CD4-positive, alpha-beta T cell treated with Interleukin-10 for 1 hour (primary cell): ENCODE data around the gene SETD2.
"Not testable (repeated sequence)": the region's sequence is repeated elsewhere in the genome, so short reads cannot be mapped to it uniquely, and the experiment has no call there.

ENCODE experiments used
- DNase-seq: peaks from one replicate; pipeline ENCODE4 v3.0.0-alpha.2; 2020

The SETD2 gene

DNA sequence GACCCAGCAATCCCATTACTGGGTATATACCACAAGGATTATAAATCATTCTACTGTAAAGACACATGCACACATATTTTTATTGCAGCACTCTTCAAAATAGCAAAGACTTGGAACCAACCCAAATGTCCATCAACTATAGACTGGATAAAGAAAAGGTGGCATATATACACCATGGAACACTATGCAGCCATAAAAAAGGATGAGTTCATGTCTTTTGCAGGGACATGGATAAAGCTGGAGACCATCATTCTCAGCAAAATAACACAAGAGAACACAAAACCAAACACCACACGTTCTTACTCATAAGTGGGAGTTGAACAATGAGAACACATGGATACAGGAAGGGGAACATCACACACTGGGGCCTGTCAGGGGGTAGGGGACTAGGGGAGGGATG, 137.5 kb downstream of the SETD2 start:
- not testable (repeated sequence) for DNase-seq

DNA sequence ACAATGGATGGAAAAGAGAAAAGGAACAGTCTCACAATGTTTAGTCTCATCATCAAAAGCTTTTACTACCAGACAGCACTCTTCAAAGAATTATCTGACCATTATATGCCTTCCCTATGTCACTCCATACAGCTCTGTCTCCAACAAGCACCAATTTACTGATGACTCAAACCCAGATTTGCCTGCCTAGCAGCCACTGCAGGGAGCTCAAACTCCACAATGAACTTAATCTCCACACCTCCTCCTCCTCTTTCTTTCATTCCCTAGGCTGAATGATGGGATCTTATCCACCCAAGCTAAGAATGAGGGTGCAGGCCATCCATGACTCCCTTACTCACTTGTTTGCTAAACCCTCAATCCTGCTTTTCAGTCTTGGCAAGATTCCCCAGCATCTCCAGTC, 139.0 kb downstream of the SETD2 start:
- DNase-seq: no peak

DNA sequence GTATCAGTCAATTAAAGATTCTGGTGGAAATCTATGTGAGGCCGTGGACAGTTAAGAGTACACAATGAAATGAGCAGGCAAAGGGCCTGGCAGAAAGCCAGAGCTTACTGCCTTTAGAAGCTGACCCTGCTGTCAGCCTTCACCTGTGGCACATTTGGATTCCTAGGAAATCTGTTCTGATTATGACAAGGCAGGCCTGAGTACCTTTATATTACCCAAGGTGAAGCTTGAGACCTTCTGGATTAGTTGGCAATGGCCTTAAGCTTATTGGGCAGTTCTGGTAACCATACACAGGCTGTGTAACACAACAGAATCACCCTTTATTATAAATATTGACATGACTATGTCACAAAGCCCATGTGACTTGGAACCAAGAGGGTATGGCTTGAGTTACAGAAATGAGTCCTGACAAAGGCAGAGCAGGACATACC, 141.3 kb downstream of the SETD2 start:
- no peak for DNase-seq

DNA sequence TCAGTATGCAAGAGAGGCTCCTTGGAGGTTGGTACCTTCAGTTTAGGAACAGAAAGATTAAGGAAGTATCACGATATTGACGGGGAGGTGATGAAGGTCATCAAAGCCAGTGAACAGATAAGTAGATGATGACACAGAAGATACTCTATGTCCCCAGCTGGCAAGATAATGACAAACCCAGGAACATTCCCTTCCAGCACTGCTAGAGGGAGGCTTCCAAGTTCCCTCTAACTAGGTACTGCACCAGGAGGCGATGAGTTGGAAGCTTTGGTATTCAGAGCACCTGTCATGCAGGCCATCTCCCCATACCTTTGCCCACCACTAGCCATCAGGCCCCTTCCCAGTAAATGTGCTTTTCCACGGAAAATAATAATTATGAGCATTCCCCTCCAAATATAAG, 143.6 kb downstream of the SETD2 start:
- DNase-seq: no peak

DNA sequence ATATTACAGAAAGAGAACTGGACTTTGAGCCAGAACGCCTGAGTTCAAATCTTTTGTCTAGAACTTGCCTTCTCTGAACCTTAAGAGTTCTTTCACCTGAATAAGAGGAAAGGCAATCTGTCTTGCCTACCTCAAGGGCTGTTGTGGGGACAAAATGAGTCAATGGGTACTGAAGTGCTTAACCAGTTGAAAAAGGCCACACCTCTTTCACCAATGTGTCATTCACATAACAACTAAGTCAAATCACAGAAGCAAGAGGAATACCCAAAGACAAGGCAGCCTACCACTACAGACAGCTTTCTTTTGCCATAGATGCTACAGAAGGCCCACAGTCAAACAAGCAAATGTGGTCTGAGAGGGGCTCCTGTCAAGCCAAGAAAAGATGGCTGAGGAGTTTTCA, 144.7 kb downstream of the SETD2 start:
- DNase-seq: no peak

DNA sequence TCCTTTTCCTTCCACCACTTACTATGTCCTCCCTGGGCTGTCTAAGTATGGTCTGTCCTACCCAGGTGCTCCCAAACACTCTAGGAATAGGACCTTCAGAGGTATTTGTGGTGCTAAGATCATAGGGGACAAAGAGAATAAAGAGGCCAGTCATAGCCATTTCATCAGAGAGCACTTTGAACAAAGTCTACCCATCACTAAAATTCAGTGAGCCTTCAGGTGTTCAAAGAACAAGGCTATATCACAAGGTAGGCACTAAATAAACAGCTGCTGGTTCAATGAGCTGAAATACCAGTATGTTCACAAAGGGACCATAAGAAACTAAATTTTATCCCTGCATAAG, 145.7 kb downstream of the SETD2 start:
- no peak for DNase-seq

DNA sequence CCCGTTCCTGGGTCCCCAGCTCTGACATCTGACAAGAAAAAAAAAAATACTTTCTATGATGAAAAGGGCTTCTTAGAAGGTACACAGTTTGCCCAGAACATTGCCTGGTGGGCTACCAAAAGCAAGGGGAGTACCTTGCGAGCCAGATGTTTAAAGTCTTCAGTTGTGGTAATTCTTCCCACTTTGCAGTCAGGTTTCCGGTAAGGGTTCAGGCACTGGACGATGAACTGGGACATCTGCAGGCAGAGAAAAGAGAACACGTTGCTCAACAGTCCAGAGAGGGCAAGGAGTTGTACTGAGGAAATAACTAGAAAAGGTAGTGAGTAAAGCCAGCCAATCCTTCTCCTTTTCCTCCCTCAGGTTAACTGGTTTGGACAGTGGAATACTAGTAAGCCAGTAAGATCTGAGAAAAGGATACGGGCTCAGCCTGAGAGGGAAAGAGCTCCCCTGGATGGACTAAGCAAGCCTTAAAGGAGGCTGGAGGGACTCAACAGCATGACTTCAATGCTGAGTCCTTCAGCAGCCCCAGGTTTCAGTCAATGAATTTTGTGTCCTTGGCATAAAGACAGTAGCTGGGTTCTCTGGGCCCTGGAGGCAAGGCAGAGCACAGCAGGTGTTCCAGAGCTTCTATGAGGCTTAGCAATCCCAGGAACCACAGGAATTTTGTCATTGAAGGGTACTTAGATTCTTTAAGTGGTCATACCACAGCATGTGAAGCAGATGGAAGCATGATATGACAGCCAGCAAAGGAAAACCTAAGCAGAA, 146.2 kb downstream of the SETD2 start:
- DNase-seq: no peak

DNA sequence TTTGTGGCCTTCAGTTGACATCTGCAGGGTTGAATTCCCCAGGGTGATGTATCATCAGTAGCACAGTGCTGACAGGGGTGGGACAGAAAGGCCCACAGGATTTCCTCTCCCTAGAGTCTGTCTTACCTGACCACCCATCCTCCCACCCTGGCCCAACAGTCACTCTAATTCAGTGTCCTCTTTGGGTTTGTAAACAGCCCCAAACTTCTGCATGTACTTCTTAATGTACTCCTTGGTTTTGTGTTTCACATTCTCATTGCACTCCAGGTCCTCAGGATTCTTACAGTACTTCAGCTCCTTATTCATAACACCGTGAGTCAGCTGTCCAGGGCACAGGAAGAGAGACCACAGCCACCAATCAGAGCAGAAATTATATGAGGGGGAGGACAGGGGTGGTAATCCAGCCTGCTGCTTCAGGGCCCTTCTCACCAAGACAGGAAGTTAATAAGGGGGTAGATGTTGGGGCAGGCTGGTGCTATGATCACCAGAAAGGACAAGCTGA, 146.9 kb downstream of the SETD2 start:
- peak; percentile 33 for DNase-seq

DNA sequence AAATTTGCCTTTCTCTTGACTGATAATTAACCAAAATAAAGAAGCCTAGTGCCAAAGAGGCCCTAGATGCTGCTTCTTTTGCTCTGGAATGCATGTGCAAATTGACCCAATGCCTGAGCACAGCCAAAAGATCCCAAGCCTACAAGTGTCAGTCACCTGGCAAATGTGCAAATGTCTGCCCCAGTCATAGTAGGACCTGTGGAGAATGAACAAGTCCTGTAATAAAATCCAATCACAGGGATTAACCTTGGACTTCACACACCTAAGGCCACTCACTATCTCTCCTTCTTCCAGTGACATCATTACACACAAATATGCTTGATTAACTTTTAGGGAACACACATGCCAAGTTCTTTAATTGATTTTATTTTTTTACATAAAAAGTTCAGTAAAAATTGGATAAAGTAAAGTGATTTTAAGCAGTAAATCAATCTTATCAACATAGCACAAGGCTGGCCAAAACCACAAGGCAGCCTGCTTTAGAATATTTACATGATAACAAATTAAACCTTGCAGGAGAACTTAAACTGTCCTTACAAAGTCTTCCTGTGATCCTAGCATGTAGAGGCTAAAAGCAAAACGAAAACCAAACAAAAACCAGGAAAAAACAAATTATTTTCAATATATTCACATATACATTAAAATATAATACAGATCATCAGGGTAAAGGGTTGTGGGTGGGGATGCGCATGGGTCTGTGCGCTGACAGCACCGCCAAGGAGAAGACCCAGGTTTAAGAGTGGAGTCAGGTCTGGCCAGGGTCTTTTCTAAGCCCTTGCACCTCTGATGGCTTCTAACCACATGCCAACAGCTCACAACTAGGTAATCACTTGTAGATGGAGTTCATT, 147.6 kb downstream of the SETD2 start:
- DNase-seq: no peak

DNA sequence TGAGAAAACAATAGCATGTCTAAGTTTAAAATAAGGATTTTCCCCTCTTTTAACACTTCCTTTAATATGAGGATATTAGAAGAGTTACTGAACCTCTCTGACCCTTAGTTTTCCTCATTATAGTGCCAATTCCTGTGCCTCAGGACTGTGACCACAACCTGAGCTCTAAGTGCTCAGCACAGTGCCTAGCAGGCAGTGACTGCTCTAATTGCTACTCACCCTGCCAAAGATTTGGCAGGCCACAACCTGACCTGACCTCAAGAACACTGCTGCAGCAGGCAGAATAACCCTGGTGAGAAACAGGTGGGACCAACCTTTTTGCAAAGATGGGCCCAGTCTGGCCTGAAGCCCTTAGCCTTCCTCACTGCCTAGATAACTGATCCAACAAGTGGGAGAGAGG, 148.8 kb downstream of the SETD2 start:
- no peak for DNase-seq

DNA sequence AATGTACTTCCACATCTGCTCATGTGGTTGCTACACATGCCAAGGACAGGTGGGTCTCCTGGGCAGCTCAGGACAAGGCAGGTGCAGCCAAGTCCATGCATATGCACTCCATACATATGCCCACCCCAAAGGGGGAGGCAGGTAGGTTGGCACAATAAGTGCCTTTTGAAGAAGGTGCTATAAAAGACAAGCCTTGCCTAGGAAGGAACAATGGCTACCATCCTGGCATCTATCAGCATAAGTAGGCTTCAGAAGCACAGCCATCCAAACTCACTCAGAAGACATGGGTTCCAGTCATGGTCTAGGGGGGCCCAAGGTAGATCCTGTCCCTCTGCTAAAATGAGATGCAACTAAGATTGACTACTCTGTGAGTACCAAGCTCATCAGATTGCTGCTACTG, 149.9 kb downstream of the SETD2 start:
- no peak for DNase-seq

DNA sequence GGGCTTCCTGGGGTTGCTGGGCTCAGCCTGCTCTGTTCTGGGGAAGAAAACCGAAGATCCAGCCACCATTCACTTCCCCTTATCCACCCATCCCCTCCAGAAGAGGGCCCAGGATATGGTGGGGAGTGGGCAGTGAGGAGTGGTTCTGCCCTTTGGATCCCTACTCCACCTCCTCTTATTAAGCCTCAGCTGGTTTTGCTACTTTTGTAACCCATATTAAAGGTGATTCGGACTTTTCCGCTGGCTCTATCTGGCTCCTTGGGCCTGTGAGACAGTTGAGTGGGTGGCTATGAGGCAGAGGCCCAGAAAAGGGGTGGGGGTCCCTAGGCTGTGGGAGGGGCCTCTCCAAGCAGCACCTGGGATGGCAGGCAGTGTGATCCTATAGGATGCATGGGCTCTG, 150.7 kb downstream of the SETD2 start:
- DNase-seq: no peak

DNA sequence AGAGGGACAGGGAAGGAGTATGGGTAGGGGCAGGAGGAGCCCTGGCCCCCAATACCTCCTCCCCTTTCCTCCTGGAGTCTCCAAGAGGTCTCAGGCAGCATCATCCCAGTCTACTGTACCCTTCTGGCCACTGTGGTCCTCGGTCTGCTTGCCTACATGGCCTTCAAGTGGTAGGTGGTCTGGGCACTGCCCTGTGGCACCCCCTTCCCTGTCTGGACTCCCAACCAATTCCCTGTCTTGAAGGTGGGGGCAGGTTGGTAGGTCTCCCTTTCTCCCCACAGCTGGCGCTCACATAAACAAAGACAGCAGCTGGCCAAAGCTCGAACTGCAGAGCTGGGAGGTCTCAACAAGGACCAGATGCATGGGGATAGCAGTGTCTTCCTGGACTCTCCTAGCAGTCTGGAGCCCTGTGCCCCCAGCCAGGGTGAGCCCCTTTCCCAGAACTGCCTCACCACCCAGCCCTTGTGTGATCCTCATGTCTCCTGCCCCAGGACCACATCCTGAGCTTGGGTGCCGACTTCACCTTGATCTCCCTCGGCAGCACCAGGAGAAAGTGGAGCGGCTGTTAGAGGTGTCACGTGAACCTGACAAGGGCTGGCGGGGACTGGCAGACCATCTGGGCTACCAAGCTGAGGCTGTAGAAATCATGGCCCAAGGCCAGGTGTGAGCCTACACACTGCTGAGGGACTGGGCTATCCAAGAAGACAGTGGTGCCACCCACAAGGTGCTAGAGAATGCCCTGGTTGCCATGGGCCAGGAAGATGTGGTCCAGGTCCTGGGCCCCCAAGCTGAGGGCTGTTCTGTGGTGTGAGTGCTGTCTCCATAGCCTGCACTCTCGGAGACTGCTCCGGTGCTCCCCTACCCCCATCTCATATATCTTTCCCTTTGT, 151.3 kb downstream of the SETD2 start:
- DNase-seq: no peak

DNA sequence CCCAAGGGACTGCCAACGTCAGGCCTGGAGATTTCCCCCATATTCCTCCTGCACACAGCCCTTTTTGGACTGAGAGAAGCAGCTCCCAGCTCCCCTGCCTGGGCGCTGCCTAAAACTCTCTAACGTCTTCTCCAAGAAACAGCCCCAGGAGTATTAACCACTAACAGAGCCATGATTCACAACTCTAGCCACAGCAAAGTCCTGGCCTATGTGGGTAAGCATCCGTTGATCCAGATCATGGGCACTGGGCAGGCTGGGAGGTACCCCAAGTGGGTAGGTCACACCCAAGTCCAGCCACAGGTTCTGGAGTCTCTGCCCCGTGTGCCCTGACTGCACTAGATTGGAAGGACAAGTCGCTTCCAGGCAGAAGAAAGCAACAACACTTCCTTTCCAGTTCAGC, 152.5 kb downstream of the SETD2 start:
- DNase-seq: no peak

DNA sequence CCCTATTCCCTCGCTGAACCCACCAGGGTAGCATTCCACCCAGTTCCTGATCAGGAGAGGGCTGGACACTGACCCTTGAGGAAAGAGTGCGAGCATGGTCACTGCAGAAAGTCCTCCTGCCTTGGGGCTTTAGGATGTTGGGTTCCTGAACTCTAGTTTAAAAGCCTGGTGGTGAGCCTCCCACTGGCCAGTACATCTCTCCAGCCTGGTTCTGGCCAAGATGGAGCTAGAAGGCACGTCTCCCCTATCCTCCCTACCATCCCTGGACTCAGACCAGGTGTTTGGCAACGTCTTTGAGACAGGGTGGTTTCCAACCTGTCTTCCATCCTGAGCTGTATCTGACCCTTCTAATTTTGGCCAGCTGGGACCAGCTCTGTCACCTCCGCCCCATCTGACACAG, 153.0 kb downstream of the SETD2 start:
- no peak for DNase-seq

DNA sequence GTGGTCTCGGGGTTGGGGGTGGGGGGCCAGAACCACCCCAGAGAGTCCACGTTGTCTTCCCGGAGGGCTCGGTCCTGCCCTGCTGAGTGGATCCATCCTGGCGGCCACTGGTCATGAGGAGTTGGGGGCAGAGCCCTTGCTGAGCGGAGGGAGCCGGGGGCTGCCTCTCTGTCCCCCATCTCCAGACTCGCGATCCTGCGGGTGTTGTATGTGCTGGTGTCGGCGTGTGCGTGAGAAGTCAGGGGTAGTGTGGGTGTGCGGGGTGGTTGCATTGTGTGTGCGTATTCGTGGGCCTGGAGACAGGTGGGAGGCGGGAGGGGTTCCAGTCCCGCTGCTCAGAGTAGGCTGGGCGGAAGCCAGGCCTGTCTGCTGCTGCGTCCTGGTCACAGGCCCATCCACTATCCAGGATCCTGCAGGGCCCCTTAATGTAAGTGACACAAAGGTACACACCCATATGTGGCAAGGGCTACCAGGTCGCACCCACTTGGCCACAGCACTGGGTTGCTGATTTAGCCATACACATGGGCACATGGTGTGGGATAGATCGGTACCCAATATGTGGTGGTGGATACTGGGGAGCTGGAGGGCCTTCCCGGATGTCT, 153.7 kb downstream of the SETD2 start:
- DNase-seq: no peak

DNA sequence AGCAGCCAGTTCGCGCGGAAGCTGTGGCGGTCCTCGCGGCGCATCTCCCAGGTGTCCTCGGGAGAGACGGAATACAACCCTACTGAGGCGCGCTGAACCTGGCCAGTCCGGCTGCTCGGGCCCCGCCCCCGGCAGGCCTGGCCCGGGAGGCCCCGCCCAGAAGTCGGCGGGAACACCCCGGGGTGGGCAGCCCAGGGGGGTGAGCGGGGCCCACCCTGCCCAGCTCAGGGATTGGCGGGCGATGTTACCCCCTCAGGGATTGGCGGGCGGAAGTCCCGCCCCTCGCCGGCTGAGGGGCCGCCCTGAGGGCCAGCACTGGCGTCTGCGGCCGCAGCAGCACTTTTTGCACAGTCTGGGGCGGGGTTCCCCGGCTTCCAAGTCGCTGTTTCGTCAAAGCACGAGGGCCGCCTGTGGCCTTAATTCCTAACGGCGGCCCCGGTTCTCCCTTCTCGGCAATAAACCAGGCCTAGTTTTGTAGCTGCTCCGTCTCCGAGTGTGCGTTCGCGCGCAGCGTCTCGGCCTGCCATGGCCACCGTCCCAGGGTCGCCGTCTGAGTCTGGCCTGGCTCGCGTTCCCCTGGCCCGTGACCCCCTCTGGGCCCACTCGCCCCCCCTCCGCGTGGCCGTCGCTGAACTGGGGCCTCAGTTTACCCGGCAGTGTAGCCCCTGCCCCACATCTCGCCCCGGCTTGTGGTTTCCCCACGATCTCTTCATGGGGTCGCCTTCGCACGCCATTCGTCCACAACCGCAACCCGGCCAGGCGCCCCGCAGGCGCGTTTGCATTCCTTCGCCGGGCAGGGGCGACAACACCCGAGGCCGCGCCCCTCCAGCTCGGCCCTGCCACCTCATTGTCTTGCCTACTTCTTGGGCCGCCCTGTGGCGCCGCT, 154.4 kb downstream of the SETD2 start:
- peak; percentile 79 for DNase-seq

DNA sequence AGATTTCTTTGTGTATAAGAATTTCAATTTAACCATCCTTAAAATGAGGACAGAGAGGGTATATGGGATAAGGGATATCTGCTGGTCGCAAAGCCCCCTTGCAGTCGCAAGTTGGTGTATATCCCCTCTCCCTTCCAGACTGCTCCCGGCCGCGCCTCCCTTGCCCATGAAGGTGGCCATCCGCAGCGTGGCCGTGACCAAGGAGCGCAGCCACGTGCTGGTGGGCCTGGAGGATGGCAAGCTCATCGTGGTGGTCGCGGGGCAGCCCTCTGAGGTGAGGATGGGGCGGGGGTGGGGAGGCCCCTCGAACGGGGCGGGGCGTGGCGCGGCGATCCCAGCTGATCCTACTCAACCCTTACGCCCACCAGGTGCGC, 155.1 kb downstream of the SETD2 start:
- no peak for DNase-seq

DNA sequence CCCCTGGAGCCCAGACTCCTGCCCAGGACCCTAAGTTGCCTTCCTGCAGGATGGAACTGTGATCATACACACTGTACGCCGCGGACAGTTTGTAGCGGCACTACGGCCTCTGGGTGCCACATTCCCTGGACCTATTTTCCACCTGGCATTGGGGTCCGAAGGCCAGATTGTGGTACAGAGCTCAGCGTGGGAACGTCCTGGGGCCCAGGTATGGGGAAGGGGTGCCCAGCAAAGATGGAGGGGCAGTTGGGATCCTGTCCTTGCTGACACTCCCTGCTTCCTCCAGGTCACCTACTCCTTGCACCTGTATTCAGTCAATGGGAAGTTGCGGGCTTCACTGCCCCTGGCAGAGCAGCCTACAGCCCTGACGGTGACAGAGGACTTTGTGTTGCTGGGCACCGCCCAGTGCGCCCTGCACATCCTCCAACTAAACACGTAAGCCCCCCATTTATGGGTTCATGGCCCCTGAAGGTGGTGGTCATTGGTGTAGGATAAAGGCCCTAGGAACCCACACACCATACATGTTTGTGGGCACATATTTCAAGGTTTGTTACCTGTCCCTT, 155.6 kb downstream of the SETD2 start:
- DNase-seq: no peak

DNA sequence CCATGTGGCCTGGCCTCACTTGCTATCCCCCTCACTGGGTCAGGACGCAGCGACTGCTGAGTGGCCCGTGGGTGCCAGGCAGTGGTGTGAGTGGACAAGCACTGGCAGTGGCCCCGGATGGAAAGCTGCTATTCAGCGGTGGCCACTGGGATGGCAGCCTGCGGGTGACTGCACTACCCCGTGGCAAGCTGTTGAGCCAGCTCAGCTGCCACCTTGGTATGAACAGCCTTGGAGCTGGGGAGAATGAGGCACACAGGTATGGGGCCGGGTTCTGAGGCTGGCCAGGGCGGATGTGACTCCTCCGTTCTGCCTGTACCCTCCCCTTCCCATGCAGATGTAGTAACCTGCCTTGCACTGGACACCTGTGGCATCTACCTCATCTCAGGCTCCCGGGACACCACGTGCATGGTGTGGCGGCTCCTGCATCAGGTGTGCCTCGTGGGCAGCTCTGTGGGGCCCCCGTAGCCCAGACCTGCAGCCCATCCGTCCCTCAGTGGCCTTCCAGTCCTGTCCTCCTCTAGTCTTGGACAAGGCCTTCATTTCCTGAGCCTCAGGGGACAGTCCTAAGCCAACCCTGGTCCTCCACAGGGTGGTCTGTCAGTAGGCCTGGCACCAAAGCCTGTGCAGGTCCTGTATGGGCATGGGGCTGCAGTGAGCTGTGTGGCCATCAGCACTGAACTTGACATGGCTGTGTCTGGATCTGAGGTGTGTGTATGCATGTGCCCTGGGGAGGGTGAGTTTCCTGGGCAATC, 156.3 kb downstream of the SETD2 start:
- no peak for DNase-seq

DNA sequence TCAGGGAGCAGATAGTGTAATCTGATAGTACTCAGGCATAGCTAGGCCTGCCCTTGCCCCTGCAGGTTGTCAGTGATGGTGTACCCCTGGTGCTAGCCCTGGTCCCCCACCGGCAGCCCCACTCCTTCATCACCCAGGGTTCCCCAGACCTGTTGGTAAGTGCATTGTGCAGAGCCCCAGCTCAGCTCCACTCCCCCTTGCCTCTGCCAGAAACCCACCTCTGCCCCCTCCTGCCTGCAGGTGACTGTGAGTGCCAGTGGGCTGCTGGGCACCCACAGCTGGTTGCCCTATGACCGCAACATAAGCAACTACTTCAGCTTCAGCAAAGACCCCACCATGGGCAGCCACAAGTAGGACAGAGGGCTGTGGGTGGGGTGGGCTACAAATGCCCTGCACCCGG, 156.9 kb downstream of the SETD2 start:
- DNase-seq: no peak
